Upper lobe of left lung (tissue), 4 donors: ENCODE measurements around the gene HOXC6.

Experiments
- EP300 ChIP-seq, 4 donors: sonication (generic); formaldehyde crosslinking; IDR thresholded peaks; one replicate each; pipeline ENCODE4 v1.5.1; 2017; ENCODE audit warnings: antibody characterized with exemption in 4 of 4, control low read depth in 2 of 4
- POLR2A ChIP-seq, 4 donors: fragments of 450-650 bp; IDR thresholded peaks; one replicate each; pipeline ENCODE4 v1.5.1; 2016 to 2017; ENCODE audit warnings: antibody characterized with exemption in 4 of 4, mild to moderate bottlenecking in 2 of 4
- POLR2AphosphoS5 ChIP-seq, 2 donors: sonication (generic); formaldehyde crosslinking; IDR thresholded peaks; one replicate each; pipeline ENCODE4 v1.5.1; 2017; ENCODE audit warnings: antibody characterized with exemption in 2 of 2
- TF ChIP-seq, protein P1 (sequence below), 6 experiments: fragments of 450-650 bp in 4 of 6; fragments of 200-600 bp in 2 of 6; sonication (generic) in 2 of 6; IDR thresholded peaks; one replicate each; pipeline ENCODE4 v1.5.1; 2016 to 2019; ENCODE audit warnings: antibody characterized with exemption in 6 of 6

DNA sequence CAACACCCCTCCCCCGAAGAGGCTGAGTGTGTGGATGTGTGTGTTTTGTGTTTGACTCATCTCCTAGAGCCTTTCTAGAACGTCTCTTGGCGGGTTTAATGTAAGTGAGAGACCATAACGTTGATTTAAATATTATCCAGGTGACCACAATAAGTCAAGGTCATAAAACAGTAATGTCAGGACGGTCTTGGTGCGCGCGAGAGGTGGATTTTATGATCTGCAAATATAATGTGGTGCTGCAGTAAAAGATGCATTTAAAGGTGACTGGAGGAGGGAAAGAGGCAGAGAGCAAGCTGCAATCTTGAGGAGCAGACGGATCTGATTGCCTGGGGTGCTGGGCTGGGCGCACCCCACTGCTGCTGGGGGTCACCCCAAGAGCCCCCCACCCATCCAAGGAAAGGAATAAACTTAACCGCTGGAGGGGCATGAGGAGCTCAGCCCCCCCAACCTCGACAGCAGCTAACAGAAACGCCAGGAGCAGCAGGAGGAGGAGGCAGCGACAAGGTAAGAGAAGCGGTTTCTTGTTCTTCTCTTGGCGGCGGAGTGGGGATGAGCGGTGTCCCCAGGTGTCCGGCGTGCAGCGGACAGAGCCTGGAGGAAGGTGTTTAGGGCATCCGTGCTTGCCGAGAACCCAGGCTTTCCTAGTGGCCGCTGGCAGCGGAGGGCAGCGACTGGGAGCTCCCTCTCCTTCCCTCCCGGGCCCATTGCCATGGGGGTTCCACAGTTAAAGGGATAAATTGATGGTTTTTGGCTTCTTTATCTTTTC is 37.7 kb upstream of the HOXC6 start:
- TF ChIP-seq, protein P1, sequence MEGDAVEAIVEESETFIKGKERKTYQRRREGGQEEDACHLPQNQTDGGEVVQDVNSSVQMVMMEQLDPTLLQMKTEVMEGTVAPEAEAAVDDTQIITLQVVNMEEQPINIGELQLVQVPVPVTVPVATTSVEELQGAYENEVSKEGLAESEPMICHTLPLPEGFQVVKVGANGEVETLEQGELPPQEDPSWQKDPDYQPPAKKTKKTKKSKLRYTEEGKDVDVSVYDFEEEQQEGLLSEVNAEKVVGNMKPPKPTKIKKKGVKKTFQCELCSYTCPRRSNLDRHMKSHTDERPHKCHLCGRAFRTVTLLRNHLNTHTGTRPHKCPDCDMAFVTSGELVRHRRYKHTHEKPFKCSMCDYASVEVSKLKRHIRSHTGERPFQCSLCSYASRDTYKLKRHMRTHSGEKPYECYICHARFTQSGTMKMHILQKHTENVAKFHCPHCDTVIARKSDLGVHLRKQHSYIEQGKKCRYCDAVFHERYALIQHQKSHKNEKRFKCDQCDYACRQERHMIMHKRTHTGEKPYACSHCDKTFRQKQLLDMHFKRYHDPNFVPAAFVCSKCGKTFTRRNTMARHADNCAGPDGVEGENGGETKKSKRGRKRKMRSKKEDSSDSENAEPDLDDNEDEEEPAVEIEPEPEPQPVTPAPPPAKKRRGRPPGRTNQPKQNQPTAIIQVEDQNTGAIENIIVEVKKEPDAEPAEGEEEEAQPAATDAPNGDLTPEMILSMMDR (IDR thresholded peaks at IDR 0.05): no peak
- TF ChIP-seq POLR2A (IDR thresholded peaks at IDR 0.05) (no peak), POLR2AphosphoS5 (IDR thresholded peaks at IDR 0.05) (no peak), EP300 (IDR thresholded peaks at IDR 0.05) (no peak)
